Large intestine (tissue), 12 donors: ENCODE results near the gene MADCAM1. TPM values are rescaled to one million over a fixed set of nuclear protein-coding genes. Genes with fewer than 3 reads are reported as not detected.
"Not testable (repeated sequence)": the region's sequence is repeated elsewhere in the genome, so short reads cannot be mapped to it uniquely, and the experiment has no call there.

Experiments
- DNase-seq, 2 donors: peaks; one replicate each; pipeline versions ENCODE4 v3.0.0 to v3.0.0-alpha.2; 2013
- H3K27ac ChIP-seq: one replicate; pipeline ENCODE4 v1.5.1; 2013; ENCODE audit warnings: low read length
- H3K27me3 ChIP-seq: 2 replicates; pipeline ENCODE4 v1.6.1; 2013; ENCODE audit warnings: low read length; ENCODE audit not compliant: control insufficient read depth, insufficient read depth
- H3K36me3 ChIP-seq: 2 replicates; pipeline ENCODE4 v1.6.1; 2013; ENCODE audit warnings: low read length; ENCODE audit not compliant: control insufficient read depth, insufficient read depth
- H3K4me1 ChIP-seq: one replicate; pipeline ENCODE4 v1.6.1; 2013; ENCODE audit warnings: low read length; ENCODE audit not compliant: control insufficient read depth, insufficient read depth
- H3K4me3 ChIP-seq: one replicate; pipeline ENCODE4 v1.5.1; 2013; ENCODE audit warnings: low read length
- H3K9me3 ChIP-seq: one replicate; pipeline ENCODE4 v1.6.1; 2013; ENCODE audit warnings: mild to moderate bottlenecking, low read depth, low read length, moderate library complexity; ENCODE audit not compliant: control insufficient read depth
- WGBS: methylation state at CpG from one replicate; pipeline ENCODE4 v1.1.5; 2013; ENCODE audit warnings: low lambda C conversion rate; ENCODE audit not compliant: insufficient coverage; 5-methylcytosine and 5-hydroxymethylcytosine counted together
- long read RNA-seq, 11 donors: transcript quantifications; one replicate each; lab custom pipeline, GENCODE V29; 2026
- polyA plus RNA-seq: library from polyadenylated mRNA; unstranded; fragments of 120-200 nt; gene quantifications from one replicate; pipeline ENCODE4 v1.2.1, GENCODE V29; 2013

Gene MADCAM1
- 10.7 TPM for polyA plus RNA-seq
- long read RNA-seq, donor 1, transcript MADCAM1-201 (5 exons, 1,572 nt): major isoform, 5 of 5 reads
- long read RNA-seq, donor 1, partial matches to known transcripts: 0 of 5 reads
- long read RNA-seq, donor 1, other reads (novel, unspliced or antisense): 0 of 5 reads
- long read RNA-seq, donor 2, transcript MADCAM1-201 (5 exons, 1,572 nt): major isoform, 5 of 6 reads
- long read RNA-seq, donor 2, partial matches to known transcripts: 0 of 6 reads
- long read RNA-seq, donor 2, other reads (novel, unspliced or antisense): 0 of 6 reads
- long read RNA-seq, donor 3: 0 reads
- long read RNA-seq, donor 4: 0 reads
- long read RNA-seq, donor 5, partial matches to known transcripts: 0 of 4 reads
- long read RNA-seq, donor 5, other reads (novel, unspliced or antisense): 0 of 4 reads
- long read RNA-seq, donor 6, transcript MADCAM1-201 (5 exons, 1,572 nt): major isoform, 6 of 13 reads
- long read RNA-seq, donor 6, partial matches to known transcripts: 6 of 13 reads
- long read RNA-seq, donor 6, other reads (novel, unspliced or antisense): 0 of 13 reads
- long read RNA-seq, donor 7, partial matches to known transcripts: 0 of 2 reads
- long read RNA-seq, donor 7, other reads (novel, unspliced or antisense): 0 of 2 reads
- long read RNA-seq, donor 8, transcript MADCAM1-201 (5 exons, 1,572 nt): major isoform, 5 of 5 reads
- long read RNA-seq, donor 8, partial matches to known transcripts: 0 of 5 reads
- long read RNA-seq, donor 8, other reads (novel, unspliced or antisense): 0 of 5 reads
- long read RNA-seq, donor 9, partial matches to known transcripts: 0 of 8 reads
- long read RNA-seq, donor 9, other reads (novel, unspliced or antisense): 5 of 8 reads
- long read RNA-seq, donor 10, partial matches to known transcripts: 0 of 4 reads
- long read RNA-seq, donor 10, other reads (novel, unspliced or antisense): 0 of 4 reads
- long read RNA-seq, donor 11, partial matches to known transcripts: 0 of 2 reads
- long read RNA-seq, donor 11, other reads (novel, unspliced or antisense): 0 of 2 reads

DNA sequence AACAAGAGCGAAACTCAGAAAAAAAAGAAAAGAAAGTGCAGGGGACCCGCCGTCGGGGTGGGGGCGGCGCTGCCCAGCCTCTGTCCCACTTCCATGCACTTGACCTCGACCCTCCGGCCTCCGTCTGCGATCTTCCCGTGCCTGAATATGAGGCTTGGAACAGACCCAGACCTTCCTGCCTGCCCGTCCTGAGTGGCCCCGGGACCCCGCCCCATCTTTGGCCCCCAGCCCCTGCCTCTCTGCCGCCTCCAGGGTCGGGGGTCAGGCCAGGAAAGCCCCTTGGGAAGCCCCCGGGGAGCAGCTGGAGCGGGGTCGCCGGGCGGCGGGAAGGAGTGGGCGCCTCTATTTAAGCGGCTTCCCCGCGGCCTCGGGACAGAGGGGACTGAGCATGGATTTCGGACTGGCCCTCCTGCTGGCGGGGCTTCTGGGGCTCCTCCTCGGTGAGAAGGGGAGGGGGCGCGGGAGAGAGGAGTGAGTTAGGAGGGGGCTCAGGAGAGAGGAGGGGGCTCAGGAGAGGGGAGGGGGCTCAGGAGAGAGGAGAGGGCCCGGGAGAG is at the start of gene MADCAM1:
TSS of gene MADCAM1 (plus strand) at position 375 of the 554 bp plus-strand sequence. CDS start at position 389, 14 bp downstream.
- WGBS: no CpG with 5 or more reads among the region's 33 CpGs
- Histone ChIP-seq H3K4me3 (no peak within 1 kb of the TSS), H3K27ac (no peak within 1 kb of the TSS), H3K27me3 (peaks cover 46% of the 10 kb centered on the region), H3K36me3 (no peaks in the 10 kb centered on the region), H3K9me3 (peaks cover 22% of the 10 kb centered on the region), H3K4me1 (peaks cover 3% of the 10 kb centered on the region)
- no peak for DNase-seq

DNA sequence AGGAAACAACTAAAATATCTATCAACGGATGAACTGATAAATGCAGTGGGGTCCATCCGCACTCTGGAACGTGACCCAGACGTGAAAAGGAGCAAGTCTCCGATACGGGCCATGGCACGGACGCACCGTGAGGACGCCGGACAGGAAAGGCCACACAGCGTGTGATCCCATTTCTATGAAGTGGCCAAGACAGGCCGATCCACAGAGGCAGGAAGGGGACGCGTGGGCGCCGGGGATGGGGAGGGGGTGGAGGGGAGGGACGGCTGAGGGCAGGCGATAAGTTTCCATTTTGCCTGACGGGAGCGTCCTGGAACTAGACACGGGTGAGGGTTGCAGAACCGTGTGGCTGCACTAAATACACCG is 49.2 kb upstream of the MADCAM1 start:
- H3K4me3 ChIP-seq: no peak overlapping the region
- peaks cover 15% of the 10 kb centered on the region for H3K9me3 ChIP-seq
- WGBS: 80% methylated on average over 2 of the region's 24 CpGs
- no peak overlapping the region for H3K27ac ChIP-seq
- no peak for DNase-seq
- no peaks in the 10 kb centered on the region for H3K27me3 ChIP-seq
- no peaks in the 10 kb centered on the region for H3K36me3 ChIP-seq
- H3K4me1 ChIP-seq: no peaks in the 10 kb centered on the region

DNA sequence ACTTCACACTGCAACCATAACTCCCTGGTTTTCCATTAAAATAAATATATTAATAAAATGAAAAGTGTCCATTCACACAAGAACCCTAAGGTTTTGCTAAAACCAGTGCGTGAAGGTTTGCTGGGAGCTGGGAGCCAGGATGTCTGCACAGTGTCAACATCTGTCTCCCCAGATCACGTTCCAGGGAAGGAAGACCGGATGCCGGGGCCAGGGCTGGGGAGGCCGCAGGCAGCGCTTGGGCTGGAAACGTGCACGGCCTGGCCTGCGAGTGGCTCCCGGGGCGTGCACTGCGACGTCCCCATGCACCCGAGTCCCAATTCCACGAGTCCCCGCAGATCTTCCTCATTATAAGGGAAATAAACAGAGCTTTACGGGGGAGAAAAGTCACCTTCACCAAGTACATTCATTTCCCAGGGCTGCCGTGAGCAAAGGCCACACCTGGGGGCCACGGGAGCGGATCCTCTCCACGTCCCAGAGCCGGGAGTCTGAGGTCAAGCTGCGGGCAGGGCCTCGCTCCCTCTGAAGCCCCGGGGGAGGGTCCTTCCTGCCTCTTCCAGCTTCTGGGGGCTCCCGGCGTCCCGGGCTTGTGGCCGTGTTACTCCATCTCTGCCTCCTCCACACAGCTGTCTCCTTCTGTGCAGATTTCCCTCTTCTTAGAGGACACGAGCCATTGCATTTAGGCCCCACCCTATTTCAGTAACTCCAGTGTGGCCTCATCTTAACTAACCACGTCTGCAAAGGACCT is 48.3 kb upstream of the MADCAM1 start:
- peaks cover 14% of the 10 kb centered on the region for H3K9me3 ChIP-seq
- WGBS: no CpG with 5 or more reads among the region's 31 CpGs
- H3K27ac ChIP-seq: peak overlapping the region; percentile 57

DNA sequence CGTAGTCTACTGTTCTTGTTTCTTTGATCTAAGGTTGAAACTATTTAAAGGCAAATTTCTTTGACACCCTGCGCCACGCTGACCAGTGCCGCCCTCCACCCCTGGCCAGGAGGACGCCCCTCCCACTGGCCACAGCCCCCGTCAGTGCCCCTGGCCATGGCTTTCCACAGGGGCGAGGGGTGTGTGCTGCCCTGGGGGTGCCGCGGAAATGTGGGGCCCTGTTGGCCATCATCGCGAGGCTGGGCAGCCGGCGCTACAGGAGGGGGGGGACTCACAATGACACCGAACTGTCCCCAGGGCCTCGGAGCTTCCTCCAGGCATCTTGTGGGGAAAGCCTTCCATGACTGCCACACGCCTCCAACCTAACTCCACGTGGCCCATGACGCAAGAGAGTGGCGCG is 46.4 kb upstream of the MADCAM1 start:
- H3K4me3 ChIP-seq: no peak overlapping the region
- no peak for DNase-seq
- H3K9me3 ChIP-seq: peaks cover 11% of the 10 kb centered on the region
- no peak overlapping the region for H3K27ac ChIP-seq
- H3K27me3 ChIP-seq: no peaks in the 10 kb centered on the region
- H3K4me1 ChIP-seq: no peaks in the 10 kb centered on the region
- WGBS: 100% methylated on average over 1 of the region's 20 CpGs
- no peaks in the 10 kb centered on the region for H3K36me3 ChIP-seq

More for the DNA sequence above, 48.3 kb upstream of the MADCAM1 start:
- Histone ChIP-seq H3K27me3 (no peaks in the 10 kb centered on the region), H3K4me1 (no peaks in the 10 kb centered on the region), H3K4me3 (no peak overlapping the region), H3K36me3 (no peaks in the 10 kb centered on the region)
- DNase-seq: no peak

DNA sequence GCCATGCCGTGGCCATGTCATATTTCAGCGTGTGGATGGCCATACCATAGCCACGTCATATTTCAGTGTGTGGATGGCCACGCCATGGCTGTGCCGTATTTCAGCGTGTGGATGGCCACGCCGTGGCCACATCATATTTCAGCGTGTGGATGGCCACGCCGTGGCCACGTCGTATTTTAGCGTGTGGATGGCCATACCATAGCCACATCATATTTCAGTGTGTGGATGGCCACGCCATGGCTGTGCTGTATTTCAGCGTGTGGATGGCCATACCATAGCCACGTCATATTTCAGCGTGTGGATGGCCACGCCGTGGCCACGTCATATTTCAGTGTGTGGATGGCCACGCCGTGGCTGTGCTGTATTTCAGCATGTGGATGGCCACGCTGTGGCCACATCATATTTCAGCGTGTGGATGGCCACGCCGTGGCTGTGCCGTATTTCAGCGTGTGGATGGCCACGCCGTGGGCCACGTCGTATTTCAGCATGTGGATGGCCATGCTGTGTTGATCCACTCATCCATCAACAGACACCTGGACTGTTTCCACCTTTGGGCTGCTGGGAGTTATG is 45.3 kb upstream of the MADCAM1 start:
- H3K27ac ChIP-seq, DNase-seq, H3K4me1 ChIP-seq, H3K4me3 ChIP-seq, H3K27me3 ChIP-seq, H3K36me3 ChIP-seq: not testable (repeated sequence)
- no CpG with 5 or more reads among the region's 33 CpGs for WGBS
- peaks cover 11% of the 10 kb centered on the region for H3K9me3 ChIP-seq

DNA sequence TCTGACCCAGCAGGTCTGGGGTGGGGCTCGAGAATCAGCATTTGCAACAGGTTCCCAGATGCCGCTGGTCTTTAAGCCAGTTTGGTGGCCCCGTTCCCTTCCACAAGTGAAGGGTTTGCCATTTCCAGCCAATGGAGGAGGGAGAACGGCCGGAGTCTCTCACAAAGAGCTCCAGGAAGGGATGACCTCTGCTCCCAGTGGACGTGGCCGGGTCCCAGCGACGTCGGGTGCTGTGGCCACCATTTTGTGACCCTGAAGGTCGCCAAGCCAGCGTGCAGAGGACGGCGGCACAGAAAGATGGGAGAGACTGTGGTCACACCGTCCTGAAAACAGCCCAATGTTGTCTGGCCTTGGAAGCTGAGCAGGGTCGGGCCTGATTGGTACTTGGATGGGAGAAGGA is 43.5 kb upstream of the MADCAM1 start:
- Histone ChIP-seq H3K4me1 (no peaks in the 10 kb centered on the region), H3K27me3 (no peaks in the 10 kb centered on the region), H3K4me3 (no peak overlapping the region), H3K27ac (no peak overlapping the region), H3K9me3 (peaks cover 14% of the 10 kb centered on the region), H3K36me3 (no peaks in the 10 kb centered on the region)
- no CpG with 5 or more reads among the region's 16 CpGs for WGBS
- no peak for DNase-seq

DNA sequence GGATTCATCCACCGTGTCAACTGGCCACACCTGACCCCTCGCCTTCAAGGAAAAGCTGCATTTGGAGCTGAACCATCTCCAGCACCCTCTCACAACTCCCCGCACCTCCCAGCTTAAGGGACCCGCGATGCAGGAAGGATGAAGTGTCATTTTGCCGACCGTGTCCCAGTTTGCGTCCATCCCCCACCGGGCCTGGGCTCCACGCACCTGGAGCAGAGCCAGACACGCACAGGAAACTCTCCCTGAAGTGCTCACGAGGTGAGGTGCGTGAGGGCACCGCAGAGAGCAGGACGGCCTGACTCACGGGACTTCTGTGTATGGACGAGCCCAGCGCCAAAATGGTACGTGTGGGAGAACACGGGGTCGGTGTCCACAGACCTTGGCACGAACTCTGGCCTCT is 42.7 kb upstream of the MADCAM1 start:
- peaks cover 22% of the 10 kb centered on the region for H3K9me3 ChIP-seq
- no CpG with 5 or more reads among the region's 22 CpGs for WGBS
- H3K4me3 ChIP-seq: no peak overlapping the region
- no peaks in the 10 kb centered on the region for H3K4me1 ChIP-seq
- H3K36me3 ChIP-seq: no peaks in the 10 kb centered on the region
- DNase-seq: no peak
- H3K27ac ChIP-seq: no peak overlapping the region
- no peaks in the 10 kb centered on the region for H3K27me3 ChIP-seq

DNA sequence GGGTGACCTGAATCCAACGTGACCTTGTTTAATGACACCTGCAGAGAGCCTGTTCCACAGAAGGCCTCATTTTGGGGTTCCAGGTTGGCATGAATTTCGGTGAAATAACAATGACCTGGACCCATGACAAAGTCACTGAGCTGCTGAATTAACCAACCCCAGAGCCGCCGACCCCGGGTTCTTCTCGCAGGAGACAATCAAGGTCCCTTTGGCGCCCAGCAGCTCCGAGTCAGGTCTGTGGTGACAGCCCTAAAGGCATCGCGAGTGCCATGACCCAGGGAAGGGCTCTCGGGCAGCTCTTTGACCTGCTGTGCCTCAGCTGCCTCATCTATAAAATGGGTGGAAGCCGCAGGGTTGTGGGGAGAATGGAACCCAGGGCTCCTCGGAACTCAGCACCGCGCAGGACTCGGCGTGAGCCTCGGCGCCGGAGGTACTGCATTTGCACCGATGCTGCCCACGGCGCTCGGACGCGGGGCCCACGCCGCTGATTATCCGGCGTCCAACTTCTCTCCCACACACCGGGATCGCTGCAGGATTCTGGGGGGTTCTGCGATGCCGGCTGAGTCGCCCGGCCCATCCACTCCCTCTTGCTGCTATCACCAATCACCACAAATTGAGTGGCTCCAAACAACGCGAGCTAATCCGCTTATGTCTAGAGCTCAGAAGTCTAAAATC is 41.1 kb upstream of the MADCAM1 start:
- DNase-seq: no peak
- H3K27ac ChIP-seq: no peak overlapping the region
- peaks cover 3% of the 10 kb centered on the region for H3K4me1 ChIP-seq
- H3K27me3 ChIP-seq: no peaks in the 10 kb centered on the region
- no CpG with 5 or more reads among the region's 39 CpGs for WGBS
- H3K4me3 ChIP-seq: no peak overlapping the region
- peaks cover 22% of the 10 kb centered on the region for H3K9me3 ChIP-seq
- H3K36me3 ChIP-seq: no peaks in the 10 kb centered on the region

DNA sequence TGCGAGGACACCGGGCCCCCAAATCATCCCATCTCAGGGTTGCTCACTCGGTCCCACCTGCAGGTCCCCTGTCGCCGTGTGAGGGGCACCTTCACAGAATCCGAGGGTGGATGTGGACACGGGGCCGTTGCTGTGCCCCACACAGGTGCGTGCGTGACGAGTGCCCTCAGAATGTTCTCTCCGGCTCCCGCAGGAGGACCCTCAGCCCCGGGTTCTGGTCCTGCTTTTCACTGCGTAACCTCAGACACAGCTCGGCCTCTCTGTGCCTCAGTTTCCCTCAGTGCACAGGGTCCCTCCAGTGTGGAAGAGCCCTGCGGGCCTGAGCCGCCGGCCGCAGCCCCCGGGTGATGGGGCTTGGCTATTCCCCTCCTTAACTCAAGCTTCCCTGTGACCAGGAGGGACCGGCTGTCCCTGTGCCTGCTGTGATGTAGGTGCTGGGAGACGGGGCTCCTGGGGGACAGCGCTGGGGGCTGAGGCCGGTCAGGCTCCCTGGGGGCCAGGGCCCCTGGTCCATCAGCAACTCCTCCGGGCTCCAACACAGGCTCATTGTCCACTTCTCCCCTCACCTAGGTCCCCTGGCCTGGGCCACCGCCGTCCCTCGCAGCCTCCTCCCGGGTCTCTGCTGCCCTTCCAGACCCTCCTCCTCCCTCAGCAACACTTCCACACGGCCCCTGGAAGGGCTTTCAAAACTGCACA is 40.3 kb upstream of the MADCAM1 start:
- no peaks in the 10 kb centered on the region for H3K36me3 ChIP-seq
- no peak for DNase-seq
- WGBS: no CpG with 5 or more reads among the region's 31 CpGs
- H3K4me1 ChIP-seq: peaks cover 3% of the 10 kb centered on the region
- no peak overlapping the region for H3K4me3 ChIP-seq
- H3K27ac ChIP-seq: no peak overlapping the region
- peaks cover 18% of the 10 kb centered on the region for H3K9me3 ChIP-seq
- no peaks in the 10 kb centered on the region for H3K27me3 ChIP-seq
